Activated CD4-positive, alpha-beta T cell treated with anti-CD3 and anti-CD28 coated beads for 48 hours (primary cell): ENCODE results near the gene MISFA.
"Not testable (repeated sequence)": the region's sequence is repeated elsewhere in the genome, so short reads cannot be mapped to it uniquely, and the experiment has no call there.

ENCODE experiments used
- DNase-seq: peaks from one replicate; pipeline ENCODE4 v3.0.0-alpha.2; 2020

The MISFA gene

GRCh38 chr11:18618342-18619025 is 18.9 kb downstream of the MISFA start:
- DNase-seq = no peak

GRCh38 chr11:18623707-18624106 is 24.1 kb downstream of the MISFA start:
- DNase-seq = no peak

- DNase-seq = no peak
Measured at GRCh38 chr11:18624161-18624560, 24.6 kb downstream of the MISFA start.

DNA sequence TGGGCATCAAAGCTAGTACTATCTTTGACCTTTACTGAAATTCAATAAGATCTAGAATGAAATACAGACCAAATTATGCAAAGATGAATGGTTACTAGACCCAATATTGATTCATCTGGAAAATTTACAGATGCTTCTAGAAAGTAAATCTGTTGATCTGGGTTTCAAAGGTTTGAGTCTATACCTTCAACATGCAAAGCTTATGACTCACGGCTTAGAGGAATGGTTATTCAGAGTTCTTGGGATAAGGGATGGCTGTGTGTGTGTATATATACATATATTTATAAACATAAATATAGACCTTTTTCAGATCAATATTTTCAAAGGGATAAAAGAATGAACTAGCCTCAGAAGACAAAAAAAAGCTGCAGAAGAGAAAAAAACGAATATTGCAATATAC is 33.3 kb downstream of the MISFA start:
- no peak for DNase-seq

- peak; percentile 42 for DNase-seq
Measured at GRCh38 chr11:18633256-18634139, 33.9 kb downstream of the MISFA start.

DNA sequence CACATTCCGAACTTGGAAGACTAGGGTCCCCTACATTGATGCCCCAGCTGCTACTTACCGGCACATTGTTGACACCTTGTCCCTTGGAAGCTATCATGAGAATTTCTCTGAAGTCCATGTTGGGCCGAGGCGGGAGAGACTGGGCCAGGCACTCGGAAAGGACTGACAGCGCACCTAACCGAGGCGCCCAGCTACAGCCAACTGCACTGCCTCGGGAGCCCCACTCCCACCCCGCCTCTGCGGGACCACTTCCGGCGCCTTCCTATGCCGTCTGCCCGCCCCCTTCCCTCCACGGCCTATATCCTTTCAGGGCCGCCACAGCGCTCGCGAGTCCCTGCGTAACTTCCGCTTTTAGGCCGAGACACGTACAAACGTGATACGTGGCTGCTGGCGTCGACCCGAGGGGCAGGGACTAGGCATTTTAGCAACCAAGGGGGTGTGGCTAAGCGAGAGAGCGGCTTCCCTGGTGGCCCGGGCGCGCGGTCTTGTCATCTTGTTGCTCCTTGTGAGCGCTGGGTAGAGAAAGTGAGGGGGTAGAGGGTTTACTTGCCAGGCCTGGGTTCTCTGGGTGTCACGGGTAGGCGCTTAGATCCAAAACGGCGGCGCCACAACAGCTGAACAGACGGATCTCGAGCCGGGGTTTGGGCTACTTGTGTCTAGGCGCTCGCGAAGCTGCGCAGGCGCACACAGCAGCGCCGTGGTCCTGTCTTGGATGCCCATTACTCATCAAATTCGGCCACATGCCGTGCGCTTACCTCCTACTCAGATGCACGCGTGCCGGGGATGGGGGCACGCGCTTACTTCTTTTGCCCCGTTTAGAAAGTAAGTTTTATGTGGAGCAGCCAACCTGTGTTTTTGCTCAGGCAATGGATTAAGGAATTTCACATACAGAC is 34.8 kb downstream of the MISFA start, which contains the start of gene SPTY2D1:
TSS of gene SPTY2D1 (minus strand) at position 203 of the 893 bp plus-strand sequence. CDS start at position 118, 85 bp downstream.
- DNase-seq = peak; percentile 98

DNA sequence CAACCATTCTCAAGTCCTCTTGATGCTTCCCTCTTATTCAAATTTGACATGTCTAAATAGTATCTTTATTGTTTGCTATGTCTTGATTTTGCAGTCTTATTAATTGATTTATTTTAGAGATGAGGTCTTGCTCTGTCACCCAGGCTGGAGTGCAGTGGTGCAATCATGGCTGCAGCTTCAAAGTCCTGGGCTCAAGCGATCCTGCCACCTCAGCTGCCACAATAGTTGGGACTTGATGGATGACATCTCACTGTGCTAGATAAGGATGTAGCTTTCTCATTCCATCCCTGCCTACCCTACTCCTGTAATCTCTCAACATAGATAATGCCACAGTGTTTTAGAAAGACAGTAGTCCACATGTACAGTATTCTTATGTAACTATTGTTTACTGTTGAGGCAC is 42.1 kb downstream of the MISFA start:
- DNase-seq = no peak

GRCh38 chr11:18643034-18643433 is 43.4 kb downstream of the MISFA start:
- DNase-seq = not testable (repeated sequence)

GRCh38 chr11:18650353-18650752 is 50.8 kb downstream of the MISFA start:
- no peak for DNase-seq

DNA sequence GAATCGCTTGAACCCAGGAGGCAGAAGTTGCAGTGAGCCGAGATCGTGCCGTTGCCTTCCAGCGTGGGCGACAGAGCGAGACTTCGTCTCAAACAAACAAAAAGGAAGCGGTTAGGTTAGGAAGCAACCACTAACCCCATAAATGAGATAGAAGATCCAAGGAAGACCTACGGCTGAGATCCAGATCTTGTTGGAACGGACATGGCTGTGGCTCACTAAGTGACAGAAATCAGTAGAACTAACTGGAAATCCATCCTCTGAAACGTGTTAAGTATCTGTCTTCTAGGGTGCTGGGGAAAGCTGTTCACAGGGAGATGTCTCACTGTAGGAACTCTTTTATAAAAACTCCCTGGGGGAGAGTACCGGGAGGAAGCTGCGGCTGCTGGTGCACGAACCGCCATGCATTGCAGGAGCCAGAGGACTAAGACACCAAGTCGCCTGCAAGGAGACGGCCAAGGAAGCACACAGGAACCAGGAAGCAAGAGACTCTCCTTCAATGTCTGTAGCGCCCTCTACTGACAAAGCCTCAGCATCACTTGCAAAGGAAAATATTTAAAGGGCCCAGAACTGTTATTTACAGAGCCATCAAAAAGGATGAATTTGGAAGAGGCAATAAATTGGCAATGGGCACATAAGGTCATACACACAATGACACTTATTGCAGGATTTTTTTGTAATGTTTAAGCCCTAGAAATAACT is 51.4 kb downstream of the MISFA start:
- DNase-seq = peak; percentile 60
